Keratinocyte (primary cell): ENCODE data around the gene SRM. TPM values are rescaled to one million over a fixed set of nuclear protein-coding genes. Genes with fewer than 3 reads are reported as not detected.

Source experiments
- DNase-seq: peaks from one replicate; pipeline ENCODE4 v3.0.0-alpha.2; 2011; ENCODE audit warnings: low read depth, missing footprints, low spot score
- FAIRE-seq: peaks from 2 replicates; lab custom pipeline; 2011; peaks lifted over from hg19 to GRCh38; lab: Jason Lieb, UNC
- H2AFZ ChIP-seq: 2 replicates; pipeline ENCODE4 v1.6.0; 2012; ENCODE audit warnings: low read length, control low read depth, inconsistent platforms; ENCODE audit not compliant: control insufficient read depth
- H3K27ac ChIP-seq: 2 replicates; pipeline ENCODE4 v1.5.1; 2011; ENCODE audit warnings: low read length; ENCODE audit not compliant: control insufficient read depth, insufficient read depth
- H3K27me3 ChIP-seq: 3 replicates; pipeline ENCODE4 v1.6.0; 2011; ENCODE audit warnings: low read length; ENCODE audit not compliant: control insufficient read depth, insufficient read depth; ENCODE audit errors: extremely low read depth
- H3K36me3 ChIP-seq, 2 experiments: 2 replicates in 1 of 2; 3 replicates in 1 of 2; pipeline ENCODE4 v1.5.1; 2011; ENCODE audit warnings: low read length in 2 of 2, mild to moderate bottlenecking in 1 of 2; ENCODE audit not compliant: control insufficient read depth in 2 of 2, insufficient read depth in 2 of 2; ENCODE audit errors: extremely low read depth in 1 of 2
- H3K4me1 ChIP-seq: 3 replicates; pipeline ENCODE4 v1.5.1; 2011; ENCODE audit warnings: low read length; ENCODE audit not compliant: control insufficient read depth, insufficient read depth; ENCODE audit errors: extremely low read depth
- H3K4me2 ChIP-seq: 3 replicates; pipeline ENCODE4 v1.6.0; 2011; ENCODE audit warnings: low read depth, low read length; ENCODE audit not compliant: control insufficient read depth, insufficient read depth; ENCODE audit errors: extremely low read depth
- H3K4me3 ChIP-seq, 3 experiments: fragments of 200-600 bp in 1 of 3; sonication (generic) in 1 of 3; 2 replicates in 2 of 3; 3 replicates in 1 of 3; pipeline ENCODE4 v1.5.1; 2011 to 2016; ENCODE audit warnings: low read length in 3 of 3, mild to moderate bottlenecking in 3 of 3, control low read depth in 2 of 3, inconsistent platforms in 1 of 3, low read depth in 1 of 3, mixed read lengths in 1 of 3, mixed run types in 1 of 3, moderate library complexity in 1 of 3; ENCODE audit not compliant: control insufficient read depth in 2 of 3, insufficient read depth in 2 of 3; ENCODE audit errors: extremely low read depth in 1 of 3
- H3K79me2 ChIP-seq: 2 replicates; pipeline ENCODE4 v1.6.0; 2012; ENCODE audit warnings: low read length; ENCODE audit not compliant: control insufficient read depth, insufficient read depth
- H3K9ac ChIP-seq: 3 replicates; pipeline ENCODE4 v1.6.0; 2011; ENCODE audit warnings: low read length; ENCODE audit not compliant: control insufficient read depth, insufficient read depth; ENCODE audit errors: extremely low read depth
- H3K9me1 ChIP-seq: 3 replicates; pipeline ENCODE4 v1.6.0; 2011; ENCODE audit warnings: low read length; ENCODE audit not compliant: control insufficient read depth, insufficient read depth; ENCODE audit errors: extremely low read depth
- H3K9me3 ChIP-seq: 2 replicates; pipeline ENCODE4 v1.5.1; 2012; ENCODE audit warnings: low read depth, low read length; ENCODE audit not compliant: control insufficient read depth
- H4K20me1 ChIP-seq: 3 replicates; pipeline ENCODE4 v1.6.0; 2011; ENCODE audit warnings: low read length; ENCODE audit not compliant: control insufficient read depth, insufficient read depth; ENCODE audit errors: extremely low read depth
- EZH2 ChIP-seq: IDR thresholded peaks from one replicate; pipeline ENCODE4 v1.6.1; 2012; ENCODE audit warnings: inconsistent platforms, mild to moderate bottlenecking, low read length, moderate library complexity
- dilution Hi-C: fragments of 300-500 bp; cut with MboI; formaldehyde crosslinking; loops from one replicate; pipeline ENCODE4 v1.7.0; 2020; ENCODE audit warnings: low sequenced_read_pairs; ENCODE audit not compliant: extremely low pct_ligation_motif_present
- polyA plus RNA-seq, 5 experiments: library from polyadenylated mRNA; depleted of rRNA in 3 of 5; stranded (reverse) in 3 of 5; stranded (forward) in 1 of 5; unstranded in 1 of 5; fragments of >200 nt; gene quantifications; 1 replicate in 1 of 5; 2 replicates in 3 of 5; 3 replicates in 1 of 5; pipeline versions ENCODE4 v1.2.1 to v1.2.3, GENCODE V29; 2011 to 2012; ENCODE audit warnings: missing spikeins in 2 of 5, low read depth in 1 of 5, low replicate concordance in 1 of 5
- TF ChIP-seq, protein P1 (sequence below), 3 experiments: IDR thresholded peaks in 1 of 3; conservative IDR thresholded peaks in 1 of 3; optimal IDR thresholded peaks in 1 of 3; 2 replicates in 2 of 3; 3 replicates in 1 of 3; pipeline versions ENCODE3 to v1.5.1; 2011; ENCODE audit warnings: low read length in 3 of 3, mild to moderate bottlenecking in 3 of 3, moderate library complexity in 2 of 3, control low read depth in 1 of 3, inconsistent platforms in 1 of 3; ENCODE audit not compliant: insufficient read depth in 2 of 3; ENCODE audit errors: extremely low read depth in 1 of 3

The SRM gene
- polyA plus RNA-seq, 1 donor (not counting 4 experiments of a cell fraction or from before 2014, with no cell fraction given) = 32.8 TPM

DNA sequence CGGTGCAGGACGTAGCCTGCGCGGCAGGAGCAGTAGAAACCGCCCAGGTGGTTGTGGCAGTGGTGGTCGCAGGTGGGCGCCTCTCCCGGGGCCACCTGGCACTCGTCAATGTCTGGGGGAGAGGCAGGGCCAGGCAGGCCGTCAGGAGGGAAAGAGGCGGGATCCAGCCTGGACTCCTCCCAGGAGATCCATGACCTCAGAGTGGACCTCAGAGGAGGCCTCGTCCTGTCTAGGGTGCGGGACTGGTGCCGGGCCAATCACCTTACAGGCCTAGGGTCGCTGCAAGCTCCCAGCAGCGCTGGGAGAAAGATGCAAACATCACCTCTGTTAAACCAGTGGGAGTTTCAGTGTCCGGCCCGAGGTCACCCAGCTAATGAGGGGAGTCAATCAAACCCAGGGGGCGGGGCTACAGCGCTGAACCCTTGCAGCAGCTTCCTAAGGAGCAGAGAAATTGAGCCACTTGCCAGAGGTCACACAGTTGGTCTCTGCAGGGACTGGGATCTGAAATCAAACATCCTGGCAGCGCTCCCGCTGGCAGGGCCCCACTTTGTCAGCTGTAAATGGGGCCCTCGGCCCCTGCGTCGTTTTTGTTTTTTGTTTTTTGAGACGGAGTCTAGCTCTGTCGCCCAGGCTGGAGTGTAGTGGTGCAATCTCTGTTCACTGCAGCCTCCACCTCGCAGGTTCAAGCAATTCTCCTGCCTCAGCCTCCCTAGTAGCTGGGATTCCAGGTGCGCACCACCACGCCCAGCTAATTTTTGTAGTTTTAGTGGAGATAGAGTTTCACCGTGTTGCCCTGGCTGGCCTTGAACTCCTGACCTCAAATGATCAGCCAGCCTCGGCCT, 14.2 kb downstream of the SRM start:
- H3K9ac ChIP-seq = no peak overlapping the region
- no peak overlapping the region for H2AFZ ChIP-seq
- TF ChIP-seq, protein P1, sequence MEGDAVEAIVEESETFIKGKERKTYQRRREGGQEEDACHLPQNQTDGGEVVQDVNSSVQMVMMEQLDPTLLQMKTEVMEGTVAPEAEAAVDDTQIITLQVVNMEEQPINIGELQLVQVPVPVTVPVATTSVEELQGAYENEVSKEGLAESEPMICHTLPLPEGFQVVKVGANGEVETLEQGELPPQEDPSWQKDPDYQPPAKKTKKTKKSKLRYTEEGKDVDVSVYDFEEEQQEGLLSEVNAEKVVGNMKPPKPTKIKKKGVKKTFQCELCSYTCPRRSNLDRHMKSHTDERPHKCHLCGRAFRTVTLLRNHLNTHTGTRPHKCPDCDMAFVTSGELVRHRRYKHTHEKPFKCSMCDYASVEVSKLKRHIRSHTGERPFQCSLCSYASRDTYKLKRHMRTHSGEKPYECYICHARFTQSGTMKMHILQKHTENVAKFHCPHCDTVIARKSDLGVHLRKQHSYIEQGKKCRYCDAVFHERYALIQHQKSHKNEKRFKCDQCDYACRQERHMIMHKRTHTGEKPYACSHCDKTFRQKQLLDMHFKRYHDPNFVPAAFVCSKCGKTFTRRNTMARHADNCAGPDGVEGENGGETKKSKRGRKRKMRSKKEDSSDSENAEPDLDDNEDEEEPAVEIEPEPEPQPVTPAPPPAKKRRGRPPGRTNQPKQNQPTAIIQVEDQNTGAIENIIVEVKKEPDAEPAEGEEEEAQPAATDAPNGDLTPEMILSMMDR (optimal IDR thresholded peaks at IDR 0.05 in 1 of 3, IDR thresholded peaks at IDR 0.05 in 1 of 3, conservative IDR thresholded peaks at IDR 0.05 in 1 of 3; ENCODE audit: extremely low read depth in 1 of 3, insufficient read depth in 2 of 3, low read length in 3 of 3) = no peak
- no peaks in the 10 kb centered on the region for H3K9me1 ChIP-seq
- DNase-seq (no peak), FAIRE-seq (no peak)
- H3K27ac ChIP-seq = no peak overlapping the region
- H3K4me2 ChIP-seq = no peak overlapping the region
- no peaks in the 10 kb centered on the region for H4K20me1 ChIP-seq
- H3K4me3 ChIP-seq = no peak overlapping the region
- no peaks in the 10 kb centered on the region for H3K4me1 ChIP-seq
- no peaks in the 10 kb centered on the region for H3K36me3 ChIP-seq
- dilution Hi-C loops = no loop called here
- H3K79me2 ChIP-seq = no peaks in the 10 kb centered on the region
- H3K9me3 ChIP-seq = no peaks in the 10 kb centered on the region
- H3K27me3 ChIP-seq = no peaks in the 10 kb centered on the region

- Histone ChIP-seq H3K27ac (no peak overlapping the region), H3K4me3 (no peak overlapping the region), H3K79me2 (no peaks in the 10 kb centered on the region), H4K20me1 (no peaks in the 10 kb centered on the region), H2AFZ (no peak overlapping the region), H3K9me3 (no peaks in the 10 kb centered on the region), H3K4me2 (no peak overlapping the region), H3K27me3 (no peaks in the 10 kb centered on the region), H3K4me1 (no peaks in the 10 kb centered on the region), H3K36me3 (no peaks in the 10 kb centered on the region), H3K9ac (no peak overlapping the region), H3K9me1 (no peaks in the 10 kb centered on the region)
- TF ChIP-seq, protein P1 (optimal IDR thresholded peaks at IDR 0.05 in 1 of 3, IDR thresholded peaks at IDR 0.05 in 1 of 3, conservative IDR thresholded peaks at IDR 0.05 in 1 of 3; ENCODE audit: extremely low read depth in 1 of 3, insufficient read depth in 2 of 3, low read length in 3 of 3) = no peak
- no peak for TF ChIP-seq EZH2
- DNase-seq (no peak), FAIRE-seq (no peak)
- dilution Hi-C loops = no loop called here
Measured at GRCh38 chr1:11044849-11045427, 14.9 kb downstream of the SRM start.
